Memory B cell (primary cell): Measurements from ENCODE around the gene FNDC3B.
A peak's percentile ranks its signal among the peaks of the same experiment; 100 is the strongest.
"Not testable (repeated sequence)": the region's sequence is repeated elsewhere in the genome, so short reads cannot be mapped to it uniquely, and the experiment has no call there.

Experiments used
- ATAC-seq: fragments of 150-1000 bp; cut with Tn5 transposase; 2 replicates; pipeline ENCODE4 v1.10.0; 2021; ENCODE audit warnings: low read depth, mild to moderate bottlenecking, moderate library complexity
- DNase-seq, 2 donors: peaks; one replicate each; pipeline ENCODE4 v3.0.0; 2022; ENCODE audit warnings: low spot score in 2 of 2
- H3K27ac Mint-ChIP-seq: one replicate; pipeline ENCODE4 v1.8.0; 2022; ENCODE audit warnings: mild to moderate bottlenecking, moderate library complexity, mixed read lengths
- H3K27me3 Mint-ChIP-seq: one replicate; pipeline ENCODE4 v1.8.0; 2022; ENCODE audit warnings: mixed read lengths
- H3K36me3 Mint-ChIP-seq: one replicate; pipeline ENCODE4 v1.8.0; 2022; ENCODE audit warnings: mild to moderate bottlenecking, mixed read lengths
- H3K4me1 Mint-ChIP-seq: one replicate; pipeline ENCODE4 v1.8.0; 2022; ENCODE audit warnings: mixed read lengths
- H3K4me3 Mint-ChIP-seq: one replicate; pipeline ENCODE4 v1.8.0; 2022; ENCODE audit warnings: mild to moderate bottlenecking, moderate library complexity, mixed read lengths
- H3K9me3 Mint-ChIP-seq: one replicate; pipeline ENCODE4 v1.8.0; 2022; ENCODE audit warnings: mixed read lengths

The FNDC3B gene

GRCh38 chr3:172040078-172040980 lies 951 bp downstream of the FNDC3B start:
- peaks cover 6% of the 10 kb centered on the region for H3K4me1 Mint-ChIP-seq
- H3K27ac Mint-ChIP-seq: peak overlapping the region; percentile 100
- peak overlapping the region; percentile 100 for H3K4me3 Mint-ChIP-seq
- ATAC-seq: peak; percentile 3
- H3K36me3 Mint-ChIP-seq: peaks cover 2% of the 10 kb centered on the region
- peaks cover 2% of the 10 kb centered on the region for H3K27me3 Mint-ChIP-seq
- DNase-seq: peak in 1 of 2 donors; percentile 30
- H3K9me3 Mint-ChIP-seq: no peaks in the 10 kb centered on the region

GRCh38 chr3:172040981-172041963 lies 1.9 kb downstream of the FNDC3B start:
- Mint-ChIP-seq H3K27ac (peak overlapping the region; percentile 94), H3K4me3 (peak overlapping the region; percentile 92), H3K9me3 (no peaks in the 10 kb centered on the region), H3K4me1 (peaks cover 8% of the 10 kb centered on the region), H3K36me3 (peaks cover 2% of the 10 kb centered on the region), H3K27me3 (peaks cover 2% of the 10 kb centered on the region)
- ATAC-seq: no peak
- DNase-seq: no peak

- H3K9me3 Mint-ChIP-seq: no peaks in the 10 kb centered on the region
- H3K27ac Mint-ChIP-seq: no peak overlapping the region
- ATAC-seq (no peak), DNase-seq (no peak)
- H3K27me3 Mint-ChIP-seq: peaks cover 2% of the 10 kb centered on the region
- H3K36me3 Mint-ChIP-seq: peaks cover 2% of the 10 kb centered on the region
- no peak overlapping the region for H3K4me3 Mint-ChIP-seq
- peaks cover 8% of the 10 kb centered on the region for H3K4me1 Mint-ChIP-seq
Observed at GRCh38 chr3:172042136-172042662, 2.8 kb downstream of the FNDC3B start.

GRCh38 chr3:172042663-172043179 lies 3.3 kb downstream of the FNDC3B start:
- H3K27ac Mint-ChIP-seq, ATAC-seq, H3K36me3 Mint-ChIP-seq, H3K9me3 Mint-ChIP-seq, DNase-seq, H3K4me3 Mint-ChIP-seq, H3K27me3 Mint-ChIP-seq, H3K4me1 Mint-ChIP-seq: not testable (repeated sequence)

GRCh38 chr3:172043233-172043632 lies 3.9 kb downstream of the FNDC3B start:
- DNase-seq (no peak), ATAC-seq (no peak)
- H3K27me3 Mint-ChIP-seq: no peaks in the 10 kb centered on the region
- H3K4me3 Mint-ChIP-seq: no peak overlapping the region
- H3K9me3 Mint-ChIP-seq: no peaks in the 10 kb centered on the region
- H3K4me1 Mint-ChIP-seq: peaks cover 8% of the 10 kb centered on the region
- H3K36me3 Mint-ChIP-seq: peaks cover 2% of the 10 kb centered on the region
- no peak overlapping the region for H3K27ac Mint-ChIP-seq

GRCh38 chr3:172043766-172044165 lies 4.4 kb downstream of the FNDC3B start:
- ATAC-seq (no peak), DNase-seq (no peak)
- Mint-ChIP-seq H3K9me3 (no peaks in the 10 kb centered on the region), H3K4me3 (no peak overlapping the region), H3K27me3 (no peaks in the 10 kb centered on the region), H3K36me3 (peaks cover 2% of the 10 kb centered on the region), H3K27ac (no peak overlapping the region), H3K4me1 (peaks cover 8% of the 10 kb centered on the region)

GRCh38 chr3:172044833-172045585 lies 5.6 kb downstream of the FNDC3B start:
- H3K4me1 Mint-ChIP-seq: peaks cover 4% of the 10 kb centered on the region
- ATAC-seq (no peak), DNase-seq (no peak)
- H3K27ac Mint-ChIP-seq: peak overlapping the region; percentile 50
- H3K9me3 Mint-ChIP-seq: no peaks in the 10 kb centered on the region
- H3K36me3 Mint-ChIP-seq: no peaks in the 10 kb centered on the region
- H3K4me3 Mint-ChIP-seq: no peak overlapping the region
- no peaks in the 10 kb centered on the region for H3K27me3 Mint-ChIP-seq

- Mint-ChIP-seq H3K27me3 (no peaks in the 10 kb centered on the region), H3K4me3 (no peak overlapping the region), H3K9me3 (no peaks in the 10 kb centered on the region), H3K4me1 (peaks cover 2% of the 10 kb centered on the region), H3K27ac (no peak overlapping the region), H3K36me3 (no peaks in the 10 kb centered on the region)
- no peak for ATAC-seq
- no peak for DNase-seq
Observed at GRCh38 chr3:172046268-172046915, 7.0 kb downstream of the FNDC3B start.

GRCh38 chr3:172047567-172048115 lies 8.3 kb downstream of the FNDC3B start:
- Mint-ChIP-seq H3K36me3 (no peaks in the 10 kb centered on the region), H3K27ac (no peak overlapping the region), H3K9me3 (no peaks in the 10 kb centered on the region), H3K4me3 (no peak overlapping the region), H3K4me1 (peaks cover 2% of the 10 kb centered on the region), H3K27me3 (no peaks in the 10 kb centered on the region)
- no peak for DNase-seq
- ATAC-seq: no peak

GRCh38 chr3:172048599-172048998 lies 9.2 kb downstream of the FNDC3B start:
- no peak for ATAC-seq
- no peak overlapping the region for H3K4me3 Mint-ChIP-seq
- H3K9me3 Mint-ChIP-seq: no peaks in the 10 kb centered on the region
- DNase-seq: no peak
- H3K4me1 Mint-ChIP-seq: peaks cover 2% of the 10 kb centered on the region
- no peaks in the 10 kb centered on the region for H3K27me3 Mint-ChIP-seq
- no peaks in the 10 kb centered on the region for H3K36me3 Mint-ChIP-seq
- H3K27ac Mint-ChIP-seq: no peak overlapping the region

- Mint-ChIP-seq H3K4me3 (no peak overlapping the region), H3K27ac (no peak overlapping the region), H3K27me3 (no peaks in the 10 kb centered on the region), H3K4me1 (peaks cover 3% of the 10 kb centered on the region), H3K36me3 (no peaks in the 10 kb centered on the region), H3K9me3 (no peaks in the 10 kb centered on the region)
- DNase-seq (no peak), ATAC-seq (no peak)
Observed at GRCh38 chr3:172051310-172051956, 12.1 kb downstream of the FNDC3B start.

GRCh38 chr3:172051957-172052354 lies 12.6 kb downstream of the FNDC3B start:
- H3K27ac Mint-ChIP-seq: no peak overlapping the region
- peaks cover 4% of the 10 kb centered on the region for H3K4me1 Mint-ChIP-seq
- no peaks in the 10 kb centered on the region for H3K9me3 Mint-ChIP-seq
- no peak overlapping the region for H3K4me3 Mint-ChIP-seq
- DNase-seq: no peak
- no peak for ATAC-seq
- H3K27me3 Mint-ChIP-seq: no peaks in the 10 kb centered on the region
- H3K36me3 Mint-ChIP-seq: no peaks in the 10 kb centered on the region
